ENCODE data around the gene TFAP2C. TPM values are rescaled to one million over a fixed set of nuclear protein-coding genes. Genes with fewer than 3 reads are reported as not detected.

Gene TFAP2C
- total and polyA plus RNA-seq, 2 experiments from 2014 or later = 1.7 to 3.7 TPM

DNA sequence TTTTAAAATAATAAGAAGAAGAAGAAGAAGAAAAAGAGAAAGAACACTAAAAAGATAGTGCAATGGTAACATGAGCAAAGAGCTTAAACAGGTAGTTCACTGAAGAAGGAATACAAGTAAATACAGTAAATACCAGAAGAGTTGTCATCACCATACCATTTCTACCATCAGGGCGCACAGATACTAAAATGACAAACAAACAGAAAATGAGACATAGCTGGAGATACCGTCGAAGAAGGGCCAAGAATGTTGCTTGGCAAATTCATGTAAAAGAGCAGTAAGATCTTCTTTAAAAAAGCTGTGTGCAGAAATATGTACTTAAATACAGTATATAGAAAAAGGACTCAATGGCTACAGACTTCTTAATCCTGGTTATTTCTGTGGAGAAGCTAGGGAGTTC, 20.7 kb upstream of the TFAP2C start:
- H3K4me2 ChIP-seq = no peak overlapping the region
- no peaks in the 10 kb centered on the region for H3K9me3 ChIP-seq (ENCODE audit: low read depth)
- no peak overlapping the region for H2AFZ ChIP-seq
- no peaks in the 10 kb centered on the region for H3K79me2 ChIP-seq
- TF ChIP-seq EZH2phosphoT487 (IDR thresholded peaks at IDR 0.05; ENCODE audit: low read depth, severe bottlenecking, unreplicated experiment) = no peak
- TF ChIP-seq, protein P1, sequence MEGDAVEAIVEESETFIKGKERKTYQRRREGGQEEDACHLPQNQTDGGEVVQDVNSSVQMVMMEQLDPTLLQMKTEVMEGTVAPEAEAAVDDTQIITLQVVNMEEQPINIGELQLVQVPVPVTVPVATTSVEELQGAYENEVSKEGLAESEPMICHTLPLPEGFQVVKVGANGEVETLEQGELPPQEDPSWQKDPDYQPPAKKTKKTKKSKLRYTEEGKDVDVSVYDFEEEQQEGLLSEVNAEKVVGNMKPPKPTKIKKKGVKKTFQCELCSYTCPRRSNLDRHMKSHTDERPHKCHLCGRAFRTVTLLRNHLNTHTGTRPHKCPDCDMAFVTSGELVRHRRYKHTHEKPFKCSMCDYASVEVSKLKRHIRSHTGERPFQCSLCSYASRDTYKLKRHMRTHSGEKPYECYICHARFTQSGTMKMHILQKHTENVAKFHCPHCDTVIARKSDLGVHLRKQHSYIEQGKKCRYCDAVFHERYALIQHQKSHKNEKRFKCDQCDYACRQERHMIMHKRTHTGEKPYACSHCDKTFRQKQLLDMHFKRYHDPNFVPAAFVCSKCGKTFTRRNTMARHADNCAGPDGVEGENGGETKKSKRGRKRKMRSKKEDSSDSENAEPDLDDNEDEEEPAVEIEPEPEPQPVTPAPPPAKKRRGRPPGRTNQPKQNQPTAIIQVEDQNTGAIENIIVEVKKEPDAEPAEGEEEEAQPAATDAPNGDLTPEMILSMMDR (IDR thresholded peaks at IDR 0.05; ENCODE audit: poor library complexity) = no peak
- no peak for TF ChIP-seq EZH2 (IDR thresholded peaks at IDR 0.05; ENCODE audit: borderline replicate concordance)
- 87% methylated on average over 3 of the region's 3 CpGs for WGBS (ENCODE audit: low lambda C conversion rate, missing lambda C conversion rate)
- DNase-seq (ENCODE audit: low spot score) = no peak
- H3K27me3 ChIP-seq = no peaks in the 10 kb centered on the region
- no peaks in the 10 kb centered on the region for H3K9me2 ChIP-seq (replicated peaks; ENCODE audit: insufficient read depth)
- no peak overlapping the region for H3K4me3 ChIP-seq
- H3K36me3 ChIP-seq (replicated peaks; ENCODE audit: insufficient read depth, low read depth) = no peaks in the 10 kb centered on the region
- H4K20me1 ChIP-seq (ENCODE audit: insufficient read depth, poor library complexity, severe bottlenecking) = no peaks in the 10 kb centered on the region
- H3K4me1 ChIP-seq (ENCODE audit: insufficient read depth) = peaks cover 8% of the 10 kb centered on the region
- no peak overlapping the region for H3K27ac ChIP-seq

GRCh38 chr20:56609321-56609720, 19.8 kb upstream of the TFAP2C start:
- TF ChIP-seq, protein P1 (IDR thresholded peaks at IDR 0.05; ENCODE audit: poor library complexity) = no peak
- no peak for TF ChIP-seq EZH2 (IDR thresholded peaks at IDR 0.05; ENCODE audit: borderline replicate concordance)
- no peak for TF ChIP-seq EZH2phosphoT487 (IDR thresholded peaks at IDR 0.05; ENCODE audit: low read depth, severe bottlenecking, unreplicated experiment)
- no peaks in the 10 kb centered on the region for H3K79me2 ChIP-seq
- no peak overlapping the region for H3K4me2 ChIP-seq
- H3K36me3 ChIP-seq (replicated peaks; ENCODE audit: insufficient read depth, low read depth) = no peaks in the 10 kb centered on the region
- no peaks in the 10 kb centered on the region for H3K9me2 ChIP-seq (replicated peaks; ENCODE audit: insufficient read depth)
- DNase-seq (ENCODE audit: low spot score) = no peak
- H3K4me1 ChIP-seq (ENCODE audit: insufficient read depth) = peaks cover 8% of the 10 kb centered on the region
- H2AFZ ChIP-seq = no peak overlapping the region
- H3K4me3 ChIP-seq = no peak overlapping the region
- H3K9me3 ChIP-seq (ENCODE audit: low read depth) = no peaks in the 10 kb centered on the region
- 42% methylated on average over 3 of the region's 3 CpGs for WGBS (ENCODE audit: low lambda C conversion rate, missing lambda C conversion rate)
- no peaks in the 10 kb centered on the region for H4K20me1 ChIP-seq (ENCODE audit: insufficient read depth, poor library complexity, severe bottlenecking)
- H3K27me3 ChIP-seq = no peaks in the 10 kb centered on the region
- no peak overlapping the region for H3K27ac ChIP-seq

GRCh38 chr20:56610098-56610497, 19.0 kb upstream of the TFAP2C start:
- Histone ChIP-seq H3K4me2 (no peak overlapping the region), H4K20me1 (ENCODE audit: insufficient read depth, poor library complexity, severe bottlenecking) (no peaks in the 10 kb centered on the region), H2AFZ (no peak overlapping the region), H3K9me3 (ENCODE audit: low read depth) (no peaks in the 10 kb centered on the region), H3K4me1 (ENCODE audit: insufficient read depth) (peaks cover 8% of the 10 kb centered on the region), H3K9me2 (replicated peaks; ENCODE audit: insufficient read depth) (no peaks in the 10 kb centered on the region), H3K4me3 (no peak overlapping the region), H3K36me3 (replicated peaks; ENCODE audit: insufficient read depth, low read depth) (no peaks in the 10 kb centered on the region), H3K79me2 (no peaks in the 10 kb centered on the region), H3K27ac (no peak overlapping the region), H3K27me3 (no peaks in the 10 kb centered on the region)
- WGBS (ENCODE audit: low lambda C conversion rate, missing lambda C conversion rate) = 92% methylated on average over 6 of the region's 6 CpGs
- no peak for DNase-seq (ENCODE audit: low spot score)
- TF ChIP-seq, protein P1 (IDR thresholded peaks at IDR 0.05; ENCODE audit: poor library complexity) = no peak
- TF ChIP-seq EZH2 (IDR thresholded peaks at IDR 0.05; ENCODE audit: borderline replicate concordance) (no peak), EZH2phosphoT487 (IDR thresholded peaks at IDR 0.05; ENCODE audit: low read depth, severe bottlenecking, unreplicated experiment) (no peak)

DNA sequence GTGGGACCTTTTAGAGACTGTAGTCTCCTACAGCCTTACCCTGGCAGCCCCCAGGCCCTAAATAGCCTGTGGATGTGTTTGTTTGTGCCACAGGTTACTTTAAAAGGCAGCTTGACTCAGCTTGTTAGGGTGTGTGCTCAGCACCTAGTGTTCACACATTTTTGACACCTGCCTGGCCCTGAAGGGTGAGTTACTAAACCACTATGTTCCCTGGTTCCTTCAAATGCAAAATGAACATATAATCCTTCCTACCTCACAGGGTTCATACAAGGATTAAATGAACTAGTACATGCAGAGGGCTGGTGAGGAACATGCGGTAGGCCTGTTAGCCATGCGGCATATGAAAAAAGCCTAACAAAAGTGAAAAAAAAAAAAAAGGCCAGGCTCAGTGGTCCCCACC, 14.9 kb upstream of the TFAP2C start:
- WGBS (ENCODE audit: low lambda C conversion rate, missing lambda C conversion rate) = 100% methylated on average over 2 of the region's 2 CpGs
- Histone ChIP-seq H3K4me3 (no peak overlapping the region), H2AFZ (no peak overlapping the region), H3K27me3 (no peaks in the 10 kb centered on the region), H3K9me3 (ENCODE audit: low read depth) (no peaks in the 10 kb centered on the region), H3K36me3 (replicated peaks; ENCODE audit: insufficient read depth, low read depth) (no peaks in the 10 kb centered on the region), H3K27ac (no peak overlapping the region), H3K79me2 (no peaks in the 10 kb centered on the region), H4K20me1 (ENCODE audit: insufficient read depth, poor library complexity, severe bottlenecking) (no peaks in the 10 kb centered on the region), H3K9me2 (replicated peaks; ENCODE audit: insufficient read depth) (no peaks in the 10 kb centered on the region), H3K4me1 (ENCODE audit: insufficient read depth) (no peaks in the 10 kb centered on the region), H3K4me2 (no peak overlapping the region)
- no peak for TF ChIP-seq EZH2phosphoT487 (IDR thresholded peaks at IDR 0.05; ENCODE audit: low read depth, severe bottlenecking, unreplicated experiment)
- no peak for TF ChIP-seq EZH2 (IDR thresholded peaks at IDR 0.05; ENCODE audit: borderline replicate concordance)
- no peak for DNase-seq (ENCODE audit: low spot score)

Data from hepatocyte (in vitro differentiated cells).